K562 (cell line): ENCODE results near the gene ZSCAN22. TPM values are rescaled to one million over a fixed set of nuclear protein-coding genes. Genes with fewer than 3 reads are reported as not detected.

Experiments
- ATAC-seq: fragments of 200-7000 bp; cut with Tn5 transposase; 3 replicates; pipeline ENCODE4 v1.9.1; 2020; ENCODE audit warnings: moderate library complexity
- BruUV-seq: library from RNA; stranded (reverse); fragments of 400-500 nt; replicated peaks from 2 replicates; lab custom pipeline; 2021; lab: Mats Ljungman, UMichigan
- CTCF ChIA-PET: fragments of 300-600 bp; formaldehyde crosslinking; extraction: SDS; loops from one replicate; lab custom pipeline; 2021; ENCODE audit warnings: low intra/inter-chr PET ratio; lab: Yijun Ruan, JAX
- POLR2A ChIA-PET: fragments of 300-600, 350-650 bp; sonication (Branson Sonifier 250); formaldehyde crosslinking; extraction: SDS; loops from one replicate; lab custom pipeline; 2021; ENCODE audit warnings: antibody characterized with exemption, inconsistent platforms; lab: Yijun Ruan, JAX
- DNase-seq, 4 experiments: peaks; one replicate each; pipeline versions ENCODE4 v3.0.0 to v3.0.0-alpha.2; 2011 to 2018; ENCODE audit warnings: low spot score in 3 of 4, mixed read lengths in 3 of 4; ENCODE audit errors: extremely low read depth in 1 of 4
- FAIRE-seq: peaks from 2 replicates; lab custom pipeline; 2011; peaks lifted over from hg19 to GRCh38; lab: Jason Lieb, UNC
- H2AFZ ChIP-seq: 2 replicates; pipeline ENCODE4 v1.6.0; 2011; ENCODE audit warnings: low read depth, low read length, control low read depth, inconsistent platforms
- H3K27ac ChIP-seq: fragments of 200-600 bp; 3 replicates; pipeline ENCODE4 v1.8.0; 2011; ENCODE audit warnings: low read depth, mild to moderate bottlenecking, control low read depth, inconsistent platforms, low read length, moderate library complexity, mixed read lengths; ENCODE audit errors: extremely low read depth
- H3K27me3 ChIP-seq, 2 experiments: fragments of 300-600 bp in 1 of 2; 2 replicates in 1 of 2; 3 replicates in 1 of 2; pipeline versions ENCODE4 v1.6.0 to v1.8.0; 2011; ENCODE audit warnings: inconsistent platforms in 2 of 2, low read length in 2 of 2, mild to moderate bottlenecking in 1 of 2, mixed read lengths in 1 of 2, moderate library complexity in 1 of 2; ENCODE audit not compliant: control insufficient read depth in 2 of 2, insufficient read depth in 2 of 2
- H3K36me3 ChIP-seq: fragments of 300-600 bp; 3 replicates; pipeline ENCODE4 v1.8.0; 2011; ENCODE audit warnings: mild to moderate bottlenecking, low read length, inconsistent platforms; ENCODE audit not compliant: control insufficient read depth, insufficient read depth
- H3K4me1 ChIP-seq, 2 experiments: fragments of 200-600 bp in 1 of 2; replicated peaks in 1 of 2; 2 replicates in 1 of 2; 3 replicates in 1 of 2; pipeline versions ENCODE4 v1.5.1 to v1.8.0; 2011; ENCODE audit warnings: inconsistent platforms in 2 of 2, low read length in 2 of 2, mild to moderate bottlenecking in 1 of 2, mixed read lengths in 1 of 2, moderate library complexity in 1 of 2; ENCODE audit not compliant: control insufficient read depth in 2 of 2, insufficient read depth in 2 of 2
- H3K4me2 ChIP-seq: 2 replicates; pipeline ENCODE4 v1.6.1; 2011; ENCODE audit warnings: low read length, control low read depth, inconsistent platforms, mixed read lengths; ENCODE audit not compliant: insufficient read depth
- H3K4me3 ChIP-seq: fragments of 200-600 bp; sonication (generic), shearing (Covaris generic); 2 replicates; pipeline ENCODE4 v1.5.1; 2016; ENCODE audit warnings: control low read depth, inconsistent platforms
- H3K79me2 ChIP-seq: fragments of 200-600 bp; 3 replicates; pipeline ENCODE4 v1.8.0; 2011; ENCODE audit warnings: low read length, inconsistent platforms; ENCODE audit not compliant: control insufficient read depth, insufficient read depth
- H3K9ac ChIP-seq, 2 experiments: 2 replicates each; pipeline versions ENCODE4 v1.6.0 to v1.6.1; 2011; ENCODE audit warnings: low read depth in 2 of 2, low read length in 2 of 2, control low read depth in 1 of 2, inconsistent platforms in 1 of 2, mild to moderate bottlenecking in 1 of 2, mixed read lengths in 1 of 2; ENCODE audit not compliant: insufficient read depth in 1 of 2
- H3K9me1 ChIP-seq: one replicate; pipeline ENCODE4 v1.6.0; 2011; ENCODE audit warnings: inconsistent platforms, mild to moderate bottlenecking, low read length, moderate library complexity; ENCODE audit not compliant: control insufficient read depth, insufficient read depth
- H3K9me3 ChIP-seq: replicated peaks from 2 replicates; pipeline ENCODE4 v1.5.1; 2011; ENCODE audit warnings: low read depth, low read length, inconsistent platforms; ENCODE audit not compliant: control insufficient read depth, insufficient read depth
- H4K20me1 ChIP-seq: replicated peaks from 2 replicates; pipeline ENCODE4 v1.6.1; 2011; ENCODE audit warnings: low read length, inconsistent platforms, mixed read lengths; ENCODE audit not compliant: control insufficient read depth, insufficient read depth
- ATF4 ChIP-seq: fragments of 450-650 bp; formaldehyde crosslinking; IDR thresholded peaks from 2 replicates; pipeline ENCODE4 v1.4.0; 2022; ENCODE audit warnings: mild to moderate bottlenecking, moderate library complexity
- CBX5 ChIP-seq: IDR thresholded peaks from 2 replicates; pipeline ENCODE4 v1.6.1; 2014; ENCODE audit warnings: low read depth, borderline replicate concordance
- CHCHD3 ChIP-seq: fragments of 250-450 bp; sonication (Bioruptor Pico); IDR thresholded peaks from 2 replicates; pipeline ENCODE4 v2.1.2; 2022; ENCODE audit warnings: mild to moderate bottlenecking
- CTCF ChIP-seq, 3 experiments: IDR thresholded peaks in 2 of 3; conservative IDR thresholded peaks in 1 of 3; 2 replicates each; pipeline ENCODE4 v1.5.1; 2011 to 2012; ENCODE audit warnings: low read length in 3 of 3, mild to moderate bottlenecking in 3 of 3, control low read depth in 2 of 3, improper control_type of control experiment in 1 of 3, inconsistent platforms in 1 of 3, low read depth in 1 of 3, mixed read lengths in 1 of 3, moderate library complexity in 1 of 3; ENCODE audit not compliant: insufficient read depth in 2 of 3
- MEIS2 ChIP-seq: fragments of 450-650 bp; IDR thresholded peaks from 2 replicates; pipeline ENCODE4 v1.6.1; 2014; ENCODE audit warnings: mild to moderate bottlenecking; ENCODE audit not compliant: partially characterized antibody
- MITF ChIP-seq: IDR thresholded peaks from 2 replicates; pipeline ENCODE4 v1.6.1; 2014; ENCODE audit warnings: antibody characterized with exemption
- MTA3 ChIP-seq: fragments of 450-650 bp; formaldehyde crosslinking; IDR thresholded peaks from 2 replicates; pipeline ENCODE4 v1.6.1; 2017; ENCODE audit warnings: mild to moderate bottlenecking, borderline replicate concordance
- PKNOX1 ChIP-seq: fragments of 450-650 bp; IDR thresholded peaks from 2 replicates; pipeline ENCODE4 v1.6.1; 2016
- POLR2AphosphoS5 ChIP-seq: IDR thresholded peaks from 2 replicates; pipeline ENCODE4 v1.6.1; 2011; ENCODE audit warnings: mild to moderate bottlenecking, low read depth, low read length, moderate library complexity; ENCODE audit not compliant: control insufficient read depth, insufficient read depth
- XRCC3 ChIP-seq: fragments of 450-650 bp; IDR thresholded peaks from 2 replicates; pipeline ENCODE4 v1.6.1; 2017; ENCODE audit warnings: mild to moderate bottlenecking, moderate library complexity
- ZBTB33 ChIP-seq: sonication (generic); formaldehyde crosslinking; IDR thresholded peaks from 2 replicates; pipeline ENCODE4 v1.8.1; 2023; ENCODE audit warnings: mild to moderate bottlenecking, missing genetic modification reagents
- ZNF561 ChIP-seq: fragments of 450-650 bp; formaldehyde crosslinking; conservative IDR thresholded peaks from 2 replicates; pipeline ENCODE4 v1.4.0; 2020; ENCODE audit warnings: mild to moderate bottlenecking, moderate library complexity
- ZNF699 ChIP-seq: fragments of 250-450 bp; sonication (Bioruptor Pico); IDR thresholded peaks from 2 replicates; pipeline ENCODE4 v1.8.0; 2021; ENCODE audit warnings: mild to moderate bottlenecking, moderate library complexity; ENCODE audit not compliant: insufficient replicate concordance
- ZNF75A ChIP-seq: fragments of 450-650 bp; formaldehyde crosslinking; IDR thresholded peaks from 2 replicates; pipeline ENCODE4 v1.4.0; 2020; ENCODE audit warnings: mild to moderate bottlenecking
- WGBS: fragments of 100-300 bp; shearing (Covaris generic); methylation state at CpG from one replicate; pipeline ENCODE4 v1.1.6; 2016; ENCODE audit warnings: low coverage, mixed read lengths; ENCODE audit not compliant: insufficient coverage; ENCODE audit errors: missing lambda C conversion rate; 5-methylcytosine and 5-hydroxymethylcytosine counted together
- in situ Hi-C: fragments of 300-500 bp; cut with MboI; formaldehyde crosslinking; loops from 4 replicates; pipeline ENCODE4 v1.15.0; 2018; ENCODE audit warnings: inconsistent platforms, mixed read lengths
- intact Hi-C: fragments of 100-400 bp; cut with micrococcal nuclease; formaldehyde crosslinking; loops from 2 replicates; pipeline ENCODE4 v1.14.2; 2022
- polyA plus RNA-seq, 8 experiments: library from polyadenylated mRNA; depleted of rRNA in 4 of 8; stranded (reverse) in 5 of 8; unstranded in 3 of 8; fragments of >200 nt; fragmentation: Nextera tagmentation in 2 of 8; fragmentation: Illumina TruSeq in 1 of 8; extraction: Ambion mirVana in 2 of 8; extraction: Trizol in 1 of 8; gene quantifications; 2 replicates each; pipeline versions ENCODE4 v1.2.1 to v1.2.3, GENCODE V29; 2011 to 2014; ENCODE audit warnings: inconsistent platforms in 1 of 8, missing spikeins in 1 of 8
- total RNA-seq, 7 experiments: library from RNA; depleted of rRNA in 6 of 7; stranded (reverse); fragments of >200 nt in 6 of 7; fragmentation: Illumina TruSeq in 2 of 7; extraction: Trizol in 2 of 7; gene quantifications; 2 replicates each; pipeline versions ENCODE4 v1.2.1 to v1.2.3, GENCODE V29; 2011 to 2021; ENCODE audit warnings: low replicate concordance in 1 of 7

Gene ZSCAN22
- total and polyA plus RNA-seq, 9 of the 15 experiments (the other 6 are each of a cell fraction or from before 2014, with no cell fraction given): 0.98 to 5.3 (median 3.0) TPM

GRCh38 chr19:58338825-58339558 lies 12.2 kb downstream of the ZSCAN22 start:
- no peak overlapping the region for H3K4me2 ChIP-seq
- peaks cover 59% of the 10 kb centered on the region for H3K36me3 ChIP-seq
- in situ Hi-C loops: no loop called here
- WGBS: 88% methylated on average over 30 of the region's 30 CpGs
- CTCF ChIA-PET: no interaction called here
- peak in 2 of 4 experiments; percentile 27 to 37 for DNase-seq
- POLR2A ChIA-PET: interaction anchor here (0.6 kb wide), 1 partner anchor 35 kb away, joined by 4 read pairs; no protein-coding TSS in a partner anchor
- H4K20me1 ChIP-seq: no peaks in the 10 kb centered on the region
- H3K9ac ChIP-seq: no peak overlapping the region
- H3K27ac ChIP-seq: no peak overlapping the region
- no peaks in the 10 kb centered on the region for H3K27me3 ChIP-seq
- FAIRE-seq: no peak
- no peak overlapping the region for H3K4me3 ChIP-seq
- no TSS peak for BruUV-seq
- peaks cover 2% of the 10 kb centered on the region; the same call in 1 of the 2 replicates for H3K9me3 ChIP-seq
- peaks cover 0 to 7% of the 10 kb centered on the region in 2 experiments; a peak in 1 of 5 replicates for H3K4me1 ChIP-seq
- intact Hi-C loops: no loop called here
- no peaks in the 10 kb centered on the region for H3K79me2 ChIP-seq
- no peak overlapping the region for H2AFZ ChIP-seq
- no peaks in the 10 kb centered on the region for H3K9me1 ChIP-seq
- peak; percentile 71 for ATAC-seq
- TF ChIP-seq PKNOX1: peak; percentile 51
- TF ChIP-seq CBX5: no peak
- peak; percentile 83 for TF ChIP-seq ZNF75A
- no peak for TF ChIP-seq XRCC3
- TF ChIP-seq ZBTB33: peak; percentile 51; the same call in 1 of the 2 replicates
- no peak for TF ChIP-seq CHCHD3
- no peak for TF ChIP-seq POLR2AphosphoS5
- peak; percentile 83 for TF ChIP-seq MEIS2
- TF ChIP-seq ZNF561 (CRISPR knock-in tag): no peak
- TF ChIP-seq CTCF (IDR thresholded peaks at IDR 0.05 in 2 of 3, conservative IDR thresholded peaks at IDR 0.05 in 1 of 3; ENCODE audit: insufficient read depth in 2 of 3, low read depth in 1 of 3, low read length in 3 of 3): peak in 2 of 3 experiments; percentile 23 to 31; a peak in 3 of 6 replicates
- TF ChIP-seq ZNF699 (CRISPR knock-in tag): no peak
- TF ChIP-seq ATF4 (CRISPR knock-in tag): no peak
- no peak for TF ChIP-seq MTA3
- TF ChIP-seq MITF: no peak
